ENCODE results near the gene ST3GAL2. TPM values are rescaled to one million over a fixed set of nuclear protein-coding genes. Genes with fewer than 3 reads are reported as not detected.
A peak's percentile ranks its signal among the peaks of the same experiment; 100 is the strongest.

ST3GAL2 gene
- total and polyA plus RNA-seq, 10 of the 15 experiments (the other 5 are each of a cell fraction or from before 2014, with no cell fraction given), result 0.95 to 61.7 (median 25.9) TPM

GRCh38 chr16:70416748-70417616 lies 21.9 kb downstream of the ST3GAL2 start (continued):
- TF ChIP-seq MLLT1 (IDR thresholded peaks at IDR 0.05), result 0 out of 2 replicates have a peak, but pooled peaks have one; percentile 15
- TF ChIP-seq CHD2 (IDR thresholded peaks at IDR 0.05; ENCODE audit: borderline replicate concordance, low read depth, low read length), result no peak
- no peak for TF ChIP-seq CHD4 (IDR thresholded peaks at IDR 0.05)
- no peak for TF ChIP-seq ASH2L (IDR thresholded peaks at IDR 0.05; ENCODE audit: borderline replicate concordance, low read depth)
- TF ChIP-seq CHD1 (IDR thresholded peaks at IDR 0.05; ENCODE audit: low read depth, low read length), result no peak
- no peak for TF ChIP-seq PML (IDR thresholded peaks at IDR 0.05; ENCODE audit: low read length)
- no peak for TF ChIP-seq RB1 (IDR thresholded peaks at IDR 0.05; ENCODE audit: borderline replicate concordance)
- no peak for TF ChIP-seq RELA (IDR thresholded peaks at IDR 0.05; ENCODE audit: borderline replicate concordance, partially characterized antibody)
- no peak for TF ChIP-seq HDAC6 (IDR thresholded peaks at IDR 0.05; ENCODE audit: unreplicated experiment)
- TF ChIP-seq CTCF (IDR thresholded peaks at IDR 0.05 in 2 of 3, conservative IDR thresholded peaks at IDR 0.05 in 1 of 3; ENCODE audit: control insufficient read depth in 2 of 3, extremely low read depth in 1 of 3, insufficient read depth in 1 of 3, low read depth in 3 of 3, low read length in 3 of 3), result no peak
- no peak for TF ChIP-seq USF2 (IDR thresholded peaks at IDR 0.05; ENCODE audit: borderline replicate concordance, low read depth, low read length)
- peak; percentile 65 for TF ChIP-seq NR2F1 (conservative IDR thresholded peaks at IDR 0.05)
- TF ChIP-seq IKZF1 (conservative IDR thresholded peaks at IDR 0.05), result peak; percentile 87
- peak; percentile 75; the same call in 1 of the 2 replicates for TF ChIP-seq NFIC (IDR thresholded peaks at IDR 0.05; ENCODE audit: low read depth, low read length)
- no peak for TF ChIP-seq IRF3 (IDR thresholded peaks at IDR 0.05)
- TF ChIP-seq BCL11A (IDR thresholded peaks at IDR 0.05; ENCODE audit: low read depth, low read length), result peak; percentile 45; the same call in 1 of the 2 replicates
- no peak for TF ChIP-seq NR2C1 (IDR thresholded peaks at IDR 0.05)
- TF ChIP-seq NR2C2 (IDR thresholded peaks at IDR 0.05; ENCODE audit: borderline replicate concordance, control insufficient read depth, insufficient read length, low read depth), result no peak
- TF ChIP-seq ESRRA (IDR thresholded peaks at IDR 0.05; ENCODE audit: low read length), result no peak
- peak; percentile 94 for TF ChIP-seq EED (IDR thresholded peaks at IDR 0.05; ENCODE audit: low read depth)
- no peak for TF ChIP-seq SUPT20H (IDR thresholded peaks at IDR 0.05; ENCODE audit: borderline replicate concordance, control insufficient read depth, low read depth, low read length)
- TF ChIP-seq ZNF207 (IDR thresholded peaks at IDR 0.05; ENCODE audit: borderline replicate concordance), result no peak
- no peak for TF ChIP-seq RCOR1 (conservative IDR thresholded peaks at IDR 0.05; ENCODE audit: low read depth, low read length)
- TF ChIP-seq FOS (IDR thresholded peaks at IDR 0.05; ENCODE audit: borderline replicate concordance, extremely low read depth, insufficient read length), result no peak
- no peak for TF ChIP-seq EZH2 (IDR thresholded peaks at IDR 0.05; ENCODE audit: borderline replicate concordance, control insufficient read depth, low read depth, low read length)

All from GM12878 (cell line).